Activated CD4-positive, alpha-beta T cell treated with anti-CD3 and anti-CD28 coated beads, Interleukin-2, amount 50 U/mL, for 4 hours (primary cell): ENCODE data around the gene MRPS2.
"Not testable (repeated sequence)": the region's sequence is repeated elsewhere in the genome, so short reads cannot be mapped to it uniquely, and the experiment has no call there.

Experiments used
- DNase-seq, 2 experiments: peaks; one replicate each; pipeline ENCODE4 v3.0.0-alpha.2; 2020

Gene MRPS2

DNA sequence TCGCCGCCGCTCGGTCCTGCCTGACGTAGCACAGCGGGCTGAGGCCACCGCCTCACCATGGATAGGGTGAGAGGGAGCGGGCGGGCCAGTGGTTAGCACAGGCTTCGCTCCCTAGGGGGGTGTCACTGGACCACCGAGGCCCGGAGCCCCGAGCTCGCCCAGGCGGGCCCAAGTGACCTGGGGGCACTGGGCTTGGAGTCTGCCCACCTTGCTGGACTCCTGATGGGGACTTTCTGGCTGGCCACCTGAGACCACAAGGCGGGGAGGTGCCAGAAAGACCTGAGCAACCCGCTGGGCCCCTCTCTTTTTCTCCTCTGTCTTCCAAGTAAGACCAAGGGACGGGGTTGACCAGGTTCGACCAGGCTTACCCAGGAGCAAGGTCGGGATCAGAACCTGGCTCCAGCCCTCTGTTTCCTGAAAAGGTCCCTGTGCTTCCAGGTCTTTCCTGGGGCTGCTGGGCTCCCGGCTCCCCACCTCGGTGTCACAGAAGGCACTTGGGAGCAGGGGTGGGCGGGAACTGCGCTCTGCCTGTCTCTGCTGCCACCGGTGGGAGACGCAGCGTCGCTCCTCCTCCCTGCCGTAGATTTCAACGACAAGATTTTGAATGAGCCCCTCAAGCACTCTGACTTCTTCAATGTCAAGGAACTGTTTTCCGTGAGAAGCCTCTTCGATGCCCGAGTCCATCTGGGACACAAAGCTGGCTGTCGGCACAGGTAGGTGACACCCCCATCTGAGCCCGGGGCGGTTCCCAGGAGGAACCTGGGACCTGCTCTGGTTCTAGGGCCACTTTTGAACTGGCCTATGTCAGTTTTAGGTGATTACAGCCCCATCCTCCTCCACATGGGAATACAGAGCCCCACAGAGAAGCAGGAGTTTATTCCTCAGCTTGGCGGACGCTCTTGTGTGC is 1.0 kb downstream of the MRPS2 start:
- no peak for DNase-seq

DNA sequence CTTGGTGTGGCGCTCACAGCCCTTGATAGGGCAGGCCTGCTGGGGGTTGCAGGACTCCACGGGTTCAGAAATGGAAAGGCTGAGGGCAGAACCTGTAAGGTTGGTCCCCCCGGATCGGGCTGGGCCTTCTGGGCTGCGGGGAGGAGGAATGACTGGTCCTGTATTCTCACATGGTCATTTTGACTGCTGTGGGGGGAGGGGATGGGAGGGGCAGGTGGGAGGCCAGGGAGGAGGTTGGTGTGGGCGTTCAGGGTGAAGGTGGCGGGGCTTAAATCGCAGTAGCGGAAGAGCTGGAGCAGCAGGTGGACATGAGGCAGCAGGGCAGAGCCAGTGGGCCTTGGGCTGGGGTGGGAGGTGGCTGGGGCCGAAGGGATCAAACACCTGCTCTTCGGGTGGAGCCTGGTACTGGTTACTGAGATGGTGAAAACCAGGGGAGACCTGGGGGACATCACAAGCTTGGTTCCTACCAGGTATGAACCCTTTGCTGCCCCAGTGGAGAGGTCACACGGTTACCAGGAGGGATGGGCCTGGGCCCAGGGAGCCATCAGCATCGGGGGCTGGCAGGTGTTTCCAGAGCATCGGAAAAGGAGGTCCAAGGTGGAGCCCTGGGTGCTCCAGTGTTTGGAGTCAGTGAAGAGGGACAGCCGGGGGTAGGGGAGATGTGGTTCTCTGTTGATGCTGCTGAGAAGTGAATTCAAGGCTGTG is 1.8 kb downstream of the MRPS2 start:
- no peak for DNase-seq

DNA sequence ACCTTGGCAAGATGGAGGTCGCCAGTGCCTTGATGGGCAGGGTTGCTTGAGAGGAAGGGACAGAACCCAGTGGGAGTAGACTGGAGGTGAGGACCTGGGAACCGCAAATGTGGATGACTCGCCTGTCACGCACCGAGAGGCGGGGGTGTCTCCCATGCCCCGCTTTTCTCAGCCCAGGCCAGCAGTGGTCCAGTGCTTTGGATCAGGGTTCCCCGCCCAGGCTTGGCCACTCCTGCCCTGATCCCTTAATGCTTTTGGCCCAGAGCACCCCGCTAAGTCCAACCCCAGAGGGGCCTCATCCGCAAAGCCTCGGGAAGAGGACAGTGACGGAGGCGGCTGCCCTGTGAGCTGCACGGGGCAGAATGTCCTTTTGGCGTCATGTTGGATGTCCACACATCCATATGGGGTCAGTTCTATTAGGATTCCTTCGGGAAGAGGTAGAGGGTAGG is 2.4 kb downstream of the MRPS2 start:
- DNase-seq = no peak

DNA sequence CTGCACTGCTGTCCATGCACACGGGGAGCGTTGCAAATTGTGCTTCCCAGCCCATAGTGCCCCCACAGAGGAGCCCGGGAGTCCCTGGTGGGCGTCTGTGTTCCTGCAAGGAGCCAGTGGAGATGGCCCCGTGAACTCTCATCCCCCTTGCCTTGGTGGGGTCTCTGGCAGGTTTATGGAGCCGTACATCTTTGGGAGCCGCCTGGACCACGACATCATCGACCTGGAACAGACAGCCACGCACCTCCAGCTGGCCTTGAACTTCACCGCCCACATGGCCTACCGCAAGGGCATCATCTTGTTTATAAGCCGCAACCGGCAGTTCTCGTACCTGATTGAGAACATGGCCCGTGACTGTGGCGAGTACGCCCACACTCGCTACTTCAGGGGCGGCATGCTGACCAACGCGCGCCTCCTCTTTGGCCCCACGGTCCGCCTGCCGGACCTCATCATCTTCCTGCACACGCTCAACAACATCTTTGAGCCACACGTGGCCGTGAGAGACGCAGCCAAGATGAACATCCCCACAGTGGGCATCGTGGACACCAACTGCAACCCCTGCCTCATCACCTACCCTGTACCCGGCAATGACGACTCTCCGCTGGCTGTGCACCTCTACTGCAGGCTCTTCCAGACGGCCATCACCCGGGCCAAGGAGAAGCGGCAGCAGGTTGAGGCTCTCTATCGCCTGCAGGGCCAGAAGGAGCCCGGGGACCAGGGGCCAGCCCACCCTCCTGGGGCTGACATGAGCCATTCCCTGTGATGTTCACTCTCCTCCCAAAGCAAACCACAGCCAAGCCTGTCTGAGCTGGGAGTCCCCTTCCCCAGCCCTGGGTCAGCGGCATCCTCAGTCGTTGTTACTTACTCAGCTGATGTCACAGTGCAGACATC is 3.1 kb downstream of the MRPS2 start:
- no peak for DNase-seq

DNA sequence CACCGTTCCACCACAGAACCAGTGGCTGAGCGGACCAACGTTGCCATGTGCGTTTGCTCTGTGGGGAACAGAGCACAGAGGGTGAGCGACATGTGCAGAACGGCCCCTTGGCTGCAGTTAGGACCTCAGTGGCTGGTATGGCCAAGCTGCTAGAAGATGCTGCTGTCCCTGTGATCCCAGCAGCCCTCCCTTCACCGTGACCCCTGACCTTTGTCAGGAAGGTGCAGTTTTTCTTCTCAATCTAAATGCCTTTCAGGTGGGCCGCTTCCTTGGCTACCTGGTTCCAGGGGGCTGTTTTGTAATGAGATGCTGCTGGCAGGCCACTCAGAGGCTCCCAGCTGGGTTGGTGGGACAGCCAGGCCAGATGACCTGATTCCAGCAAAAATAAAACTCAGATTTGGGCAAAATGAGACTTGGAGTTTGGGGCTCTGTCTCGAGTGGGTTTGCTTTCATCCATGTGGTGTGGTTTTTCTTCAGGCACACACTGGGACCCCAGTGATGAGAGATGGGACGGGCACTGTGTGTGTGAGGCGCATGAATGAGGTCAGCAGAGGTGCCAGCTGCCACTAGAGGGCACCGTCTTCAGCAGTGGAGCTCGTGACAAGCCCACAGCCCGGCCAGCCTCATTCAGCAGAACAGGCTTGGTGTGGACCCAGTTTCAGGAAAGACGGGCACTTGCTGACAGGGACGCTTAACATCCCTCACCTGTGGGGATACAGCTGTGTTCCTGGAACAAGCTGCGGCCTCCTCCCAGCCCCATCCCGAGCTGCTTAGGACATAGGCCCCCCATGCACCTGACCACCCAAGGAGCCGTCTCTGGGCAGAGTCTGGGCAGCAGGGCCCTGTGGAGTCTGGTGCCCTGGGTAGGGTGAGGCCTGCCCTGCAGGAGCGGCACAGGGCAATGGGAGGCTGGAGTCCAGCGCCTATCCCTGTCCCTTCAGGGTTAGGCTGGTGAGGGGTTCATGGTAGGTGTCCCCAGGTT is 4.1 kb downstream of the MRPS2 start:
- DNase-seq = peak; percentile 50 to 51

DNA sequence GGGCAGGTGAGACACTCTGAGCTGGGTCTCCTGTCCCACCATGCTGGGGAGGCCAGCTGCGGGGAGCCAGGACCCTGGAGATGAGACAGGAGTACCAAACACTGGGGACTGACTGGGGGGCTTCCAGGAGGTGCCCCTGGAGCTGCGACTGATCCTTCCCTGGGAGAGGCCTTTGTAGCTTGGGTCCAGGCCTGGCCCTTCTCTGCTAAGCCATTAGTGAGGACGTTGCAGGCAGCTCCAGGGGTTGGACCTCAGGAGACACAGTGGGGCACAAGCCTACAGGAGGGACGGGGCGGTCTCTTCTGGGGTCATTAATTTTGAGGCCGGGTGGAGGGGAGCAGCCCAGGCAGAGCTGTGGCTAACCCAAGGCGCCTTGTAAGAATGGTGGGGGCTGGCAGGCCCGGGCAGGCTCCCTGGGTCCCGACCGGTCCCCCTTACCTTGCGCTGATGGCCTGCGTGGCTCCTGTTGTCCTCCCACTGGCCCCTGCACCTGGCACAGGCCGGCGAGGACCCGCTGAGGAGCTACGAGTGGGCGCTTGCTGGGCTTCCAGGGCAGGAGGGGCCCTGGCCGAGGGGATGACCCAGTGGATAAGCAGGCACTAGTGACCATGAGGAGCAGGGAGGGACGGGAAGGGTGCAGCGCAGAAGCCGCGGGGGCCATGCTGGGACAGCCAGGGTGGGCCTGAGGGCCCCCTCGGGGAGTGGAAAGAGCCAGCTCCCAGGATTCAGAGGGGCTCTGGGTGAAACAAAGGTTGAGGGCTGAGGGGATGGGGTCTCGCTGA is 5.1 kb downstream of the MRPS2 start:
- DNase-seq = no peak

DNA sequence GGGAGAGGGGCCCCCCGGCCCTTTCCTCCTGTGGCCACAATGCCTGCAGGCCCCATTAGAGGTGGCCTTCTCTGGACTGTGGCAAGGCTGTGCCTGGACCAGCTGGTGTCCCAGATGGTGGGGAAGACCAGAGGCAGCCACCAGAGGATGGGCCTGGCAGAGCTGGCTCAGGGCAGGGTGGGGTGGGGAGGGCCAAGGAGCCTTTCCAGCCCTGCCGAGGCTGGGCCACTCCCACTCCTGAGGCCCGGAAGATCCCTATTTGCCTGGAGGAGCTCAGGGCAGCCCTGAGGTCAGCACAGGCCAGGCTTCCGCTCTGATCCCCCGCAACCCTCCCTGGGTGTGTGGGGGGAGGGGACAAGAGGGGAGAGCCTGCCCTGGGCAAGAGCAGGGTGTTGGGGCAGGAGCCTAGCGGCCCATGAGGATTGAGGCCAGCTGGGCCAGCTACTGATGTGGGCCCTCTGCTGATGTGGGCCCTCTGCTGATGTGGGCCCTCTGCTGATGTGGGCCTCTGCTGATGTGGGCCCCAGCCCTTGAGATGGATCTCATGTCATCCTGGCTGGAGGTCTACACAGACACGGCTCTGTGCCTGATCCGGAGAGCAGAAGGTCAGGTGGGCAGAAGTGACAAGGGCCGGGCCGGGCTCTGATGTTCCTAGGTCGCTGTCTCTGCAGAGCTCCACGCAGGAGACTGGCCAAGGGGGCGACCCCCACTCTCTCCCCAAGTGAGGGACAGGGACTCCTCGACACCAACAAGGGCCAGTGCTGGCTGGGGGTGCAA is 6.0 kb downstream of the MRPS2 start:
- no peak for DNase-seq

DNA sequence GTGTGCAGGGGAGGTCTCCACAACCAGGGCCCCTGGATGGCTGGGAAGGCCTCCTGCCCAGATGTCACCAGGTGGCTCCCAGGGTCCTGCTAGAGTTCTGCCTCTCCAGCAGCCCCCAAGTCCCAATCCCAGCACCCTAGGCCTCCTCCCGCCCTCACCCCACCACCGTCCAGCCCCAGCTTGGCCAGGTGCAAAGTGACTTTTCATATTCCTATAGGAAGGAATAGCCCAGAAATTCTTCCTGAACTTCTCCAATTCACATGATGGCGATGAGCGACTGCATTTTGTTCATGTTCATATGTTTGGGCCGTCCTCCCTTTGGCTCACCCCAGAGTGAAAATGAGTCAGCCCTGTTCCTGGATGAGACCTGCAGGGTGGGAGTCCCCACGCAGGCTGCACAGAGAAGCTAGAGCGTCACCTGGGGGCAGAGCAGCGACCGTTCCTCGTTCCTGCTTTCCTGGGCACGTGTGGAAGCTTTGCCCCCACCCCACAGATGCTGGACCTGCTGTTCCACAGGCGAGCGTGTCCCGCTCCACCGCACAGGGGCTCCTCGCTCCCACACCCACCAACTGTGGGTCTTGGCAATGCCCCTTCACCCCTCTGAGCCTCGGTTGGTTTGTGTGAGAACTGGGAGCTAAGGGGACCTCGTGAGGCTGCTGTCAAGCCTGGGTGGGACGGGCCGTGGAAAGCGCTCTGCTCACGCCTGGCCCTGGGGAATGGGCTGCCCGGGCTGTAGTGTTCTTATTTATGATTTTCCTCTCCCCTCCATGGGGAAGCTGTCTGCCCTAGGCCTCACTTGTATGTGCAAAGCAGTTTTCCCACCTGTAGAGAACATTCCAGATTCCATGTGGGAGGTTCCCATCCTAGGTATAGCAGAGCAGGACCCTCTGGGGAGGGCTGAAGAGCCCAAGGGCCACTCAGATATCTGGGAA is 6.9 kb downstream of the MRPS2 start:
- DNase-seq = no peak

DNA sequence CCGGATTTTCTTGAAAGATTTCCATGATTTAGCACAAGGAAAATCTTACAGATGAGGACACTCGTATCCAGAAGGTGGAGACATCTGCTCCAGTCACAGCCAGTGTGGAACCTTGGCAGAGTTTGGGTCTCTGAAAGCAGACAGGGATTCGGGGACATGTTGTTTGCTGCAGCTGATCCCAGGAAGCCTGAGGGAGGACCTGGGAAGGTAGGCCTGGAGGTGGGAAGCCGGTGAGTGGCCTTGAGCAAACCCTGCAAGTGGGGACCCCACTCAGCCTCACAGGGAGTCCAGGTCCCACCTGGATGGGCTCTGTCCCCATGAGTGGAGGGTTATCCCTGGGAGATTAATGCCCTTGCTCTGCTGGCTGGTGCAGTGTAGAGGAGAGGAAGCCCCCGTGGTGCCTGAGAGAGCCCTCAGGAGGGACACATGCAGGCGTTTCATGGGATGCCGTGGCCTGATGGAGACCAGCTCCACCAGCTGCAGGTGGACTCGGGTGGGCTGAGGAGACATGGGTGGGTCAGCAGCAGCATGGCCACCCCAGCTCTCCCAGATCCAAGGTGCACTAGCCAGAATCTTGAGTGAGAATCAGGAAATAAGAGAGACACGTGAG is 7.8 kb downstream of the MRPS2 start:
- DNase-seq = no peak

DNA sequence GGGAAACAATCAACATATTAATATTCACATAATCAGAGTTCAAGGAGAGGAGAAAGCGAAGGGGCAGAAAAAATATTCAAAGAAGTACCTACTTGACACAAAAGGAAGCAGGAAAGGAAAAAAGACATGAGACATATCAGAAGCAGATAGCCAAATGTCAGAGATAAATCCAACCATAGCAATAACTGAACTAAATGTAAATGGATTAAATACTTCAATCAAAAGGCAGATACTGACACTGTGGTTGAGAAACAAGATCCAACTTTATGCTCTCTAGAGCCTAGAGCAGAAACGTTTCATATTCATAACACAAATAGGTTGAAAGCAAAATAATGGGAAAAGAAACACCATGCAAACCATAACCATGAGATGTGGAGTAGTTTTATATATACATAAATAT is 9.0 kb downstream of the MRPS2 start:
- DNase-seq = no peak

DNA sequence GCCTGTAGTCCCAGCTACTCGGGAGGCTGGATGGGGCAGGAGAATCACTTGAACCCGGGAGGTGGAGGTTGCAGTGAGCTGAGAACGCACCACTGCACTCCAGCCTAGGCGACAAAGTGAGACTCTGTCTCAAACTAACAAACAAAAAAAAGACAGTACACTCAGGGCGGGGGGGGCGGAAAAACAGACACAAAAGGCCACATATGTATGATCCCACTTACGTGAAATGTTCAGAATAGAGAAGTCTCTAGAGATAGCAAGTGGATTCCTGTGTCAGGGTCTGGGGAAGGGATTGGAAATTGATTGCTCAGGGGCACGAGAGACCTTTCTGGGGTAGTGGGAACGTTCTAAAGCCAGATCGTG is 11.7 kb downstream of the MRPS2 start:
- DNase-seq = no peak

DNA sequence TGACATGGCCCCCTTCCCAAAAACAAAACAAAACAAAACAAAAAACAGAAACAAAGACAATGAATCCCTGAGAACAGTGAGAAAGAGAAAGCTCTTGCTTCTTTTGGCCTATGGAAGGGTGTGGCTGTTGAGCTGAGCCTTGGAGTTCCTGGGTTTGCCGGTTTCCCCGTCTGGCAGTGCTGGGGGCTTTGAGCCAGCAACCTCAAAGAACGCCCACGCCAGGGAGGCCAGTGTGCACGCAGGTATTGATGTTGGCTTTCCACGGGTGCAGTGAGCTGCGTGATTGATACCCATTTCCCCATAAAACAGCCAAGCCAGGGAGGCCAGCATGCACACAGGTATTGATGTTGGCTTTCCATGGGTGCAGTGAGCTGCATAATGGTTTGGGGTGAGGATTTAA is 12.4 kb downstream of the MRPS2 start:
- DNase-seq = no peak

DNA sequence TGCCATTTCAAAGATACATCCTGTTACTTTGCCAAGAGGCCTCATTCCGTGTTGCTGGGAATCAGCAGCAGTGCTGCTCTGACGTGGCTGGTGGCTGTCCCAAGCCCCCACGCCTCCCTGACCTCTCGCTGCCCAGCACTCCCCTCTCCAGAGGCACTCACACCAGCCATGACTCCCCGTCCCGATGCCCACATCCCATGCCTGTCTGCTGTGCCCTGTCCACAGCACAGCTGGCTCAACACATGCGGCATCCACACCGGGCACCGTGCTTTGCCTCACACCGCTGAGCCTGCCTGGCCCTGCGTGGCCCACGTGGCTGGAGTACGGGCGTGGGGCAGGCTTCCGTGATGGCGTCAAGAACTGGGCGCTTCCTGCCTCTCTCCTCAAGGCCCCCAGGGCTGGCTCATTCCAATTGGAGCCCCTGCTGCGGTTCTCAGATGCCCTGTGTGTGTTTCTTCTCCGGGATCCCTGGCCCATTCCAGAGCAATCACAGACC is 12.9 kb downstream of the MRPS2 start:
- DNase-seq = no peak

DNA sequence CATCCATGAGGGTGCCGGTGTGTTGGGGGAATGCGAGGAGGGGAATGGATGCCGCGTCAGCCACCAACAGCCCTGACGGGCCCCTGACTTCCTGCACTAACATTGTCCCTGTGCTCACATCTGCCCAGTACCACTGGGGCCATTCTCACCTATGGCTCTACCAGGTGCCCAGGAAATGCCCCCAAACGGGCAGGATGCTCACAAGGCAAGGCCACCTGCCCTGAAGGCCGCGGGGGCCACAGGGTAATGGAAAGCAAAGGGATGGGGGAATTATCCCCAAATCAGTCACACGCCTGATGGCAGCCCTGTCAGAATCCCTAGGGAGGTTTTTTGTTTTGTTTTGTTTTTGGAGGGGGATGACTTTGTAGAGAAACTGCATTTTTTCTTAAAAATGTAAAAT is 13.4 kb downstream of the MRPS2 start:
- not testable (repeated sequence) for DNase-seq

DNA sequence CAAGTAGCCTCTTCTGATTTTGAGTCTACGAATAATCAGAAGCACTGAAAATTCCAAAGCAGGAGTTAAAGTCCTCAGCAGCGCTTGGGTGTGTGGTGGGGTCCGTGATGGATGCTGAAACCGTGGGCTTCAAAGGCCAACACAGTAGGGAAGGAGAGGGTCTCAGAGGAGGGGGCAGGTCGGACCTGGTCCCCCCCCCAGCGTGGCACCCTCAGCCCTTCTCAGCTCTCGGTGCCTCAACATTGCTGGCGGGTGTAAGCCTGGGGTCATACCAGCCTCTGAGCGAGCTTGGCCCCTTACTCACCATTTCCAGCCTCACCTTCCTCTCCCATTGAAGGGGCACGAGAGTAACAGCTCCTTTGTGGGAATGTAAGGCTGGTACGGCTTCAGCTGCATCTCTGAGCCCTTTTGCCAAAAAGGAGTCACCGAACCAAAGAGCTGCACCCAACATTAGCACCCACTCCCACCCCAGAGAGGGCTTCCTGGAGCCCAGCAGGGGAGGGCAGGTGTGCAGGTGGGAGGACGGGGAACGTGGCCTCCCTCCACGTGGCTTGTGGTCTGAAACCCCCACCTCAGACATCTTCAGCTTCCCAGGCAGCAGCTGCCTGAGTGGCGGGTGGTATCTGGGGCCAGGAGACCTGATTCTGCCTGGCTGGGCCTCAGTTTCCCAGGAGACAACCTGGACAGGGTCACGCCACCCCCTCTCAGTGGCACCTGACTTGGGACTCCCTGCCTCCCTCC is 14.0 kb downstream of the MRPS2 start:
- no peak for DNase-seq

DNA sequence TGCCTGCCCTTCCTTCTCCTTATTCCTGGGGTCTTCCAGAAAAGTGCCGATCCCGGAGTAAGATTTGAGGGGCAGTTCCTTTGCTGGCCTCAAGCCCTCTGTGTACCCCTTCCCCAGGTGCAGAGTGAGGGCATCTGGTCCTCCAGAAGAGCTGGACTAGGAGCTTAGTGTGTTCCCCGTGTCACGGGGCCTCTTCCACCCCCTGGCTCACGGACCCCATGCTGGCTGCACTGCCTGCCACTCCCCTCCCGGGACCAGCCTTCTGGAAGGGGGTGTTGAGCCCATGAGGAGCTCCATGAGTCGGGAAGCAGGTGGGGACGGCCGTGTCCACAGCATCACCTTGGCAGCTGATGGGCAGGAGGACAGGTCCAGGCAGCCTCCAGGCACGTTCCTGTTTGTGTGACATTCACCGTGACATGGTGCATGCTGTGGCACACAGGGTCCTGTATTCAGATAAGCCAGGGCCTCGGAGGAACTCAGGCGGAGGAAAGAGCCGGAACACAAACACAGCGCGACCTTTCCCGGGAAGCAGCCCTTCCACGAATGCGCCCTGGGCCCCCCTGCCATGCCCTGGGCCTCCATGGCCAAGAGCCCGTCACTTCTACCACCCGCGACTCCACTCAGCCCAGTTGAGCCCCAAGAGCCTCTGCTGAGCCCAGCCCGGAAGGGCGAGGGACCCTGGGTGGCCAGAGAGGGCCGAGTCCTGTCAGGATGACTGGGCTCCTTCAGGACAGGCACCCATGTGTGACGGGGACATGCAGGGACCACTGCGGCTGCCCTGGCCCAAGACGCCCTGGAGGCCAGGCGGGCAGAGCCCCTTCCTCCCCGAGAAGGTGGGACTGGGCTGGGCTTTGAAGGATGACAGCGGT is 14.8 kb downstream of the MRPS2 start:
- DNase-seq = no peak
